ENCODE measurements around the gene PPEF1. TPM values are rescaled to one million over a fixed set of nuclear protein-coding genes. Genes with fewer than 3 reads are reported as not detected.

Gene PPEF1
- total RNA-seq, 1 experiment from 2014 or later, result 0.52 TPM

DNA sequence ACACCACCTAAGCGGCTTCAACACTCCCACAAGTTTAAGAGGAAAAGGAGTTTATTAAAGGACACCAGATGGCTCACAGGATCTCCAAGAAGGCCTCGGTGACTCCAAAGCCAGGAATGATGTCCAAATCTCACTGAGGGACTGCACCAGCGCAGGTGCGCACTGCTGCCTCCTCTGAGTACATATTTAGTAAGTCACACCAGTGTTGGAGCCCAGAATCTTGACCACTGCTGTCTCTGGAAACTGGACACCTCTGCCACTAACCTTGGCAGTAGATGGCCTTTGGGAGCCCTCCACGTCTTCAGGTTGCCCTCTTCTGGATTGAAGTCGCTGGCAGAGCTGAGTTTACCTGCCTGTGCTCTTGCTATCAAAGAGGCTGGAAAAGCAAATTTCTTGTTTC is 25.4 kb upstream of the PPEF1 start:
- peaks cover 67 to 80% of the 10 kb centered on the region in 2 experiments for H3K9me3 Mint-ChIP-seq
- H3K23me2 ChIP-seq (ENCODE audit: insufficient read length, low read depth, low read length, poor library complexity, severe bottlenecking), result no peaks in the 10 kb centered on the region
- H3K23ac ChIP-seq (ENCODE audit: insufficient read length, low read depth, low read length), result no peak overlapping the region
- no peak overlapping the region for H2BK20ac ChIP-seq (ENCODE audit: low read depth, low read length, poor library complexity, severe bottlenecking)
- H3T11ph ChIP-seq (ENCODE audit: low read length), result no peak overlapping the region
- H2AK5ac ChIP-seq (ENCODE audit: insufficient read length, low read length), result no peak overlapping the region
- peaks cover 0 to 4% (median 2%) of the 10 kb centered on the region in 3 experiments; a peak in 3 of 7 replicates for H3K36me3 Mint-ChIP-seq (ENCODE audit: insufficient read depth in 1 of 3, low read depth in 3 of 3)
- H2BK5ac ChIP-seq (ENCODE audit: insufficient read length, low read length), result no peak overlapping the region
- H3K4me2 ChIP-seq (ENCODE audit: insufficient read depth, insufficient read length, low read length), result no peak overlapping the region
- no peak overlapping the region for H4K8ac ChIP-seq (replicated peaks; ENCODE audit: insufficient read length, low read depth, low read length)
- H3K27ac ChIP-seq (ENCODE audit: insufficient read length, low read depth, low read length), result no peak overlapping the region
- no peak overlapping the region for H3K14ac ChIP-seq (ENCODE audit: insufficient read depth, low read length)
- TF ChIP-seq, protein P1, sequence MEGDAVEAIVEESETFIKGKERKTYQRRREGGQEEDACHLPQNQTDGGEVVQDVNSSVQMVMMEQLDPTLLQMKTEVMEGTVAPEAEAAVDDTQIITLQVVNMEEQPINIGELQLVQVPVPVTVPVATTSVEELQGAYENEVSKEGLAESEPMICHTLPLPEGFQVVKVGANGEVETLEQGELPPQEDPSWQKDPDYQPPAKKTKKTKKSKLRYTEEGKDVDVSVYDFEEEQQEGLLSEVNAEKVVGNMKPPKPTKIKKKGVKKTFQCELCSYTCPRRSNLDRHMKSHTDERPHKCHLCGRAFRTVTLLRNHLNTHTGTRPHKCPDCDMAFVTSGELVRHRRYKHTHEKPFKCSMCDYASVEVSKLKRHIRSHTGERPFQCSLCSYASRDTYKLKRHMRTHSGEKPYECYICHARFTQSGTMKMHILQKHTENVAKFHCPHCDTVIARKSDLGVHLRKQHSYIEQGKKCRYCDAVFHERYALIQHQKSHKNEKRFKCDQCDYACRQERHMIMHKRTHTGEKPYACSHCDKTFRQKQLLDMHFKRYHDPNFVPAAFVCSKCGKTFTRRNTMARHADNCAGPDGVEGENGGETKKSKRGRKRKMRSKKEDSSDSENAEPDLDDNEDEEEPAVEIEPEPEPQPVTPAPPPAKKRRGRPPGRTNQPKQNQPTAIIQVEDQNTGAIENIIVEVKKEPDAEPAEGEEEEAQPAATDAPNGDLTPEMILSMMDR (conservative IDR thresholded peaks at IDR 0.05), result no peak
- H4K5ac ChIP-seq (ENCODE audit: insufficient read length, low read depth, low read length), result no peak overlapping the region
- WGBS (ENCODE audit: extremely low coverage, insufficient read length, low lambda C conversion rate), result no CpG with 5 or more reads among the region's 6 CpGs
- no peaks in the 10 kb centered on the region for H3K4me1 ChIP-seq (ENCODE audit: insufficient read depth, low read length)
- no peak for DNase-seq
- H3K18ac ChIP-seq (ENCODE audit: insufficient read length, low read depth, low read length), result no peak overlapping the region
- H2BK15ac ChIP-seq (ENCODE audit: low read depth, low read length), result no peak overlapping the region
- H3K79me2 ChIP-seq (ENCODE audit: insufficient read depth, low read length), result peaks cover 3% of the 10 kb centered on the region; the same call in 1 of the 2 replicates
- no peak overlapping the region for H2AFZ ChIP-seq (ENCODE audit: low read length)
- no peaks in the 10 kb centered on the region for H3K79me1 ChIP-seq (ENCODE audit: insufficient read depth, low read depth, low read length, poor library complexity, severe bottlenecking)
- no peak overlapping the region for H3K27ac Mint-ChIP-seq
- H4K91ac ChIP-seq (ENCODE audit: insufficient read length, low read depth, low read length), result no peak overlapping the region
- peaks cover 47% of the 10 kb centered on the region for H3K9me3 ChIP-seq (ENCODE audit: control insufficient read depth, low read depth, low read length)
- no peak overlapping the region for H3K9ac ChIP-seq (ENCODE audit: extremely low read depth, insufficient read length, low read length)
- H3K4me1 Mint-ChIP-seq, result peaks cover 4 to 6% of the 10 kb centered on the region in 2 experiments; a peak in 2 of 4 replicates
- peaks cover 1% of the 10 kb centered on the region for H3K27me3 Mint-ChIP-seq (ENCODE audit: low read depth)
- no peak overlapping the region for H3K56ac ChIP-seq (ENCODE audit: insufficient read length, low read depth, low read length)
- H3K27me3 ChIP-seq (ENCODE audit: insufficient read depth, low read length), result no peaks in the 10 kb centered on the region
- no peak overlapping the region for H3K4ac ChIP-seq (ENCODE audit: low read depth, low read length)
- no peaks in the 10 kb centered on the region for H4K20me1 ChIP-seq (ENCODE audit: control insufficient read depth, insufficient read depth, insufficient read length)
- H2BK12ac ChIP-seq (ENCODE audit: insufficient read length, low read depth, low read length), result no peak overlapping the region
- H3K4me3 Mint-ChIP-seq, result no peak overlapping the region
- no peak overlapping the region for H2BK120ac ChIP-seq (ENCODE audit: low read depth, low read length, poor library complexity, severe bottlenecking)

Data from H9 (cell line).